ENCODE results near the gene ASCL3. TPM values are rescaled to one million over a fixed set of nuclear protein-coding genes. Genes with fewer than 3 reads are reported as not detected.
"Not testable (repeated sequence)": the region's sequence is repeated elsewhere in the genome, so short reads cannot be mapped to it uniquely, and the experiment has no call there.

The ASCL3 gene
- total RNA-seq, 1 experiment from 2014 or later: not detected

- no peak for DNase-seq (ENCODE audit: low read depth)
These were observed 32.2 kb downstream of the ASCL3 start for GRCh38 chr11:8910649-8911026.

GRCh38 chr11:8908099-8908498 lies 34.7 kb downstream of the ASCL3 start:
- DNase-seq (ENCODE audit: low read depth): no peak

GRCh38 chr11:8907116-8907515 lies 35.7 kb downstream of the ASCL3 start:
- DNase-seq (ENCODE audit: low read depth): no peak

GRCh38 chr11:8905528-8906165 lies 37.2 kb downstream of the ASCL3 start:
- peak; percentile 64 for DNase-seq (ENCODE audit: low read depth)

GRCh38 chr11:8899119-8899753 lies 43.6 kb downstream of the ASCL3 start:
- no peak for DNase-seq (ENCODE audit: low read depth)

GRCh38 chr11:8891185-8891584 lies 51.6 kb downstream of the ASCL3 start:
- DNase-seq (ENCODE audit: low read depth): not testable (repeated sequence)

Other genes starting within 250 kb of the ASCL3 start
- 31.6 and 40.3 TPM in 2 replicates for gene AKIP1, start 31.8 kb downstream of the ASCL3 start, total RNA-seq (2014; rRNA removed; shearing (Covaris generic))
- gene C11orf16, start 10.1 kb downstream of the ASCL3 start, total RNA-seq (2014; rRNA removed; shearing (Covaris generic)): not detected in 2 replicates
- gene TMEM9B, start 21.4 kb upstream of the ASCL3 start, total RNA-seq (2014; rRNA removed; shearing (Covaris generic)): 37.9 and 40.9 TPM in 2 replicates
- 27.4 and 34.8 TPM in 2 replicates for gene NRIP3, start 61.0 kb upstream of the ASCL3 start, total RNA-seq (2014; rRNA removed; shearing (Covaris generic))
- 0.18 and 0.51 TPM in 2 replicates for gene SCUBE2, start 148.6 kb upstream of the ASCL3 start, total RNA-seq (2014; rRNA removed; shearing (Covaris generic))